Epidermal melanocyte (primary cell): ENCODE measurements around the gene REXO4.
"Not testable (repeated sequence)": the region's sequence is repeated elsewhere in the genome, so short reads cannot be mapped to it uniquely, and the experiment has no call there.

Source experiments
- DNase-seq: peaks from one replicate; pipeline ENCODE4 v3.0.0; 2011; ENCODE audit warnings: low spot score; ENCODE audit not compliant: insufficient read length

The REXO4 gene

GRCh38 chr9:133417541-133418461, at the start of gene REXO4:
TSS of gene REXO4 (minus strand) at chr9:133418010. CDS start at chr9:133417844, 166 bp downstream.
- DNase-seq = peak; percentile 70

- DNase-seq = no peak
Measured at GRCh38 chr9:133467101-133467500, 49.3 kb upstream of the REXO4 start.

GRCh38 chr9:133465984-133466383, 48.2 kb upstream of the REXO4 start:
- DNase-seq = no peak

GRCh38 chr9:133464638-133465037, 46.8 kb upstream of the REXO4 start:
- no peak for DNase-seq

GRCh38 chr9:133463864-133464615, 46.2 kb upstream of the REXO4 start:
- no peak for DNase-seq

GRCh38 chr9:133463234-133463863, 45.5 kb upstream of the REXO4 start:
- no peak for DNase-seq

- DNase-seq = no peak
Measured at GRCh38 chr9:133461975-133462374, 44.2 kb upstream of the REXO4 start.

- peak; percentile 71 for DNase-seq
Measured at GRCh38 chr9:133460405-133461175, 42.8 kb upstream of the REXO4 start.

- peak; percentile 98 for DNase-seq
Measured at GRCh38 chr9:133459476-133460404, 41.9 kb upstream of the REXO4 start, which contains the start of gene CACFD1. TSS of gene CACFD1 (plus strand) at chr9:133459978. CDS start at chr9:133460067, 89 bp downstream.

- no peak for DNase-seq
Measured at GRCh38 chr9:133458643-133459312, 41.0 kb upstream of the REXO4 start.

GRCh38 chr9:133457748-133458147, 39.9 kb upstream of the REXO4 start:
- no peak for DNase-seq

- no peak for DNase-seq
Measured at GRCh38 chr9:133457233-133457632, 39.4 kb upstream of the REXO4 start.

GRCh38 chr9:133456409-133456808, 38.6 kb upstream of the REXO4 start:
- DNase-seq = no peak

- DNase-seq = no peak
Measured at GRCh38 chr9:133455936-133456335, 38.1 kb upstream of the REXO4 start.

GRCh38 chr9:133454943-133455673, 37.3 kb upstream of the REXO4 start:
- DNase-seq = no peak

- DNase-seq = no peak
Measured at GRCh38 chr9:133454325-133454724, 36.5 kb upstream of the REXO4 start.

GRCh38 chr9:133453651-133454050, 35.8 kb upstream of the REXO4 start:
- no peak for DNase-seq

GRCh38 chr9:133452562-133452961, 34.8 kb upstream of the REXO4 start:
- no peak for DNase-seq

GRCh38 chr9:133451865-133452264, 34.1 kb upstream of the REXO4 start:
- not testable (repeated sequence) for DNase-seq
